H1 (cell line): ENCODE measurements around the gene SUCLG2. TPM values are rescaled to one million over a fixed set of nuclear protein-coding genes. Genes with fewer than 3 reads are reported as not detected.

Source experiments
- CBX8 ChIP-seq: fragments of 300-800, 300-1000 bp; sonication (generic); IDR thresholded peaks from 2 replicates; pipeline ENCODE4 v1.7.1; 2016; ENCODE audit warnings: low read depth, low read length, borderline replicate concordance
- EZH2 ChIP-seq: fragments of 200-600 bp; sonication (generic); IDR thresholded peaks from 2 replicates; pipeline ENCODE4 v1.7.1; 2012; ENCODE audit warnings: low read depth, mild to moderate bottlenecking, moderate library complexity, low read length, inconsistent platforms; ENCODE audit not compliant: severe bottlenecking
- JUN ChIP-seq: IDR thresholded peaks from 2 replicates; pipeline ENCODE4 v1.6.1; 2011; ENCODE audit warnings: low read depth, mild to moderate bottlenecking, improper control_type of control experiment, low read length
- POLR2AphosphoS5 ChIP-seq: IDR thresholded peaks from 2 replicates; pipeline ENCODE4 v1.6.1; 2011; ENCODE audit warnings: low read depth, low read length
- TAF1 ChIP-seq: IDR thresholded peaks from 2 replicates; pipeline ENCODE4 v1.6.1; 2011; ENCODE audit warnings: mild to moderate bottlenecking, low read depth, low read length
- ZNF274 ChIP-seq: IDR thresholded peaks from 2 replicates; pipeline ENCODE4 v1.7.0; 2012; ENCODE audit warnings: low read length, borderline replicate concordance; ENCODE audit errors: extremely low read depth
- polyA plus RNA-seq, 7 experiments: library from polyadenylated mRNA; depleted of rRNA in 3 of 7; stranded (reverse) in 5 of 7; unstranded in 2 of 7; fragments of >200 nt in 5 of 7; fragments of 200-250 nt in 2 of 7; gene quantifications; 1 replicate in 5 of 7; 2 replicates in 1 of 7; 4 replicates in 1 of 7; pipeline versions ENCODE4 v1.2.1 to v1.2.3, GENCODE V29; 2011 to 2013; ENCODE audit warnings: missing spikeins in 2 of 7, mixed read lengths in 2 of 7
- total RNA-seq: library from RNA; stranded (reverse); fragmentation: NEBNext Ultra II Directional; extraction: Animal tissue kit (Norgen Biotek cat#: 25700); gene quantifications from 2 replicates; pipeline ENCODE4 v1.2.1, GENCODE V29; 2021

SUCLG2 gene
- total and polyA plus RNA-seq, 2 of the 8 experiments (the other 6 are each of a cell fraction or from before 2014, with no cell fraction given): 12.9 to 46.2 TPM

GRCh38 chr3:67516496-67516895 lies 137.9 kb downstream of the SUCLG2 start (continued):
- TF ChIP-seq TAF1: no peak
- no peak for TF ChIP-seq EZH2
- TF ChIP-seq CBX8: no peak
- TF ChIP-seq ZNF274: no peak
- no peak for TF ChIP-seq JUN
- no peak for TF ChIP-seq POLR2AphosphoS5
